Caco-2 (cell line): ENCODE measurements around the gene BARX2. TPM values are rescaled to one million over a fixed set of nuclear protein-coding genes. Genes with fewer than 3 reads are reported as not detected.
A peak's percentile ranks its signal among the peaks of the same experiment; 100 is the strongest.

ENCODE experiments used
- BruUV-seq: library from RNA; stranded (reverse); fragments of 400-500 nt; replicated peaks from 2 replicates; lab custom pipeline; 2021; lab: Mats Ljungman, UMichigan
- CTCF ChIA-PET: fragments of 300-600 bp; sonication (Branson Sonifier 250); formaldehyde crosslinking; loops from one replicate; lab custom pipeline; 2022; ENCODE audit warnings: antibody characterized with exemption; lab: Charles Lee
- POLR2A ChIA-PET: fragments of 300-600 bp; sonication (Branson Sonifier 250); formaldehyde crosslinking; loops from one replicate; lab custom pipeline; 2022; ENCODE audit warnings: antibody characterized with exemption; lab: Charles Lee
- DNase-seq, 2 experiments: peaks; one replicate each; pipeline versions ENCODE4 v3.0.0 to v3.0.0-alpha.2; 2020 to 2022
- H3K27me3 ChIP-seq: replicated peaks from 2 replicates; pipeline ENCODE4 v1.6.0; 2011; ENCODE audit warnings: low read length; ENCODE audit not compliant: control insufficient read depth, insufficient read depth
- H3K36me3 ChIP-seq: 2 replicates; pipeline ENCODE4 v1.5.1; 2011; ENCODE audit warnings: low read length; ENCODE audit not compliant: control insufficient read depth, insufficient read depth
- H3K4me1 ChIP-seq: fragments of 250-450 bp; sonication (Bioruptor Pico); 2 replicates; pipeline ENCODE4 v1.5.1; 2020; ENCODE audit warnings: mild to moderate bottlenecking
- H3K4me3 ChIP-seq: 2 replicates; pipeline ENCODE4 v1.5.1; 2011; ENCODE audit warnings: low read depth, mild to moderate bottlenecking, control low read depth, low read length
- H3K9me3 ChIP-seq: fragments of 250-450 bp; sonication (Bioruptor Pico); 2 replicates; pipeline ENCODE4 v1.5.1; 2020; ENCODE audit warnings: mild to moderate bottlenecking, moderate library complexity
- H3K27ac Mint-ChIP-seq: one replicate; pipeline ENCODE4 v1.8.0; 2022; ENCODE audit warnings: mixed read lengths; ENCODE audit not compliant: unreplicated experiment
- H3K27me3 Mint-ChIP-seq: one replicate; pipeline ENCODE4 v1.8.0; 2022; ENCODE audit warnings: mixed read lengths; ENCODE audit not compliant: insufficient read depth, unreplicated experiment
- H3K36me3 Mint-ChIP-seq: one replicate; pipeline ENCODE4 v1.8.0; 2022; ENCODE audit warnings: mild to moderate bottlenecking, mixed read lengths; ENCODE audit not compliant: insufficient read depth, unreplicated experiment
- H3K4me1 Mint-ChIP-seq: one replicate; pipeline ENCODE4 v1.8.0; 2022; ENCODE audit warnings: low read depth, mixed read lengths; ENCODE audit not compliant: unreplicated experiment
- H3K4me3 Mint-ChIP-seq: one replicate; pipeline ENCODE4 v1.8.0; 2022; ENCODE audit warnings: mild to moderate bottlenecking, moderate library complexity, mixed read lengths; ENCODE audit not compliant: unreplicated experiment
- H3K9me3 Mint-ChIP-seq: one replicate; pipeline ENCODE4 v1.8.0; 2022; ENCODE audit warnings: mixed read lengths; ENCODE audit not compliant: unreplicated experiment
- CTCF ChIP-seq, 2 experiments: fragments of 200-600 bp in 1 of 2; IDR thresholded peaks; 1 replicate in 1 of 2; 2 replicates in 1 of 2; pipeline versions ENCODE4 v1.5.1 to v1.8.0; 2011 to 2022; ENCODE audit warnings: antibody characterized with exemption in 1 of 2, control low read depth in 1 of 2, inconsistent platforms in 1 of 2, low read depth in 1 of 2, low read length in 1 of 2, mild to moderate bottlenecking in 1 of 2, moderate library complexity in 1 of 2; ENCODE audit not compliant: insufficient read depth in 1 of 2, severe bottlenecking in 1 of 2, unreplicated experiment in 1 of 2
- intact Hi-C: fragments of 100-400 bp; cut with micrococcal nuclease; formaldehyde crosslinking; loops from one replicate; pipeline ENCODE4 v1.10.0; 2022; ENCODE audit not compliant: unreplicated experiment
- total RNA-seq: library from RNA; stranded (reverse); gene quantifications from 2 replicates; pipeline ENCODE4 v1.2.3, GENCODE V29; 2022

Gene BARX2
- total RNA-seq, 1 experiment from 2014 or later = 0.82 TPM

- TF ChIP-seq CTCF (IDR thresholded peaks at IDR 0.05; ENCODE audit: insufficient read depth in 1 of 2, low read depth in 1 of 2, low read length in 1 of 2, severe bottlenecking in 1 of 2, unreplicated experiment in 1 of 2) = no peak
- peaks cover 63% of the 10 kb centered on the region for H3K4me1 ChIP-seq
- no peak for DNase-seq
- no peaks in the 10 kb centered on the region for H3K27me3 ChIP-seq
- H3K4me3 ChIP-seq = no peak overlapping the region
- peaks cover 9% of the 10 kb centered on the region for H3K9me3 ChIP-seq
- H3K27ac Mint-ChIP-seq = peak overlapping the region; percentile 54
- H3K27me3 Mint-ChIP-seq = no peaks in the 10 kb centered on the region
- H3K9me3 Mint-ChIP-seq = peaks cover 21% of the 10 kb centered on the region
- intact Hi-C loops = loop anchor here (1.0 to 2.0 kb wide), 3 partner anchors 31 to 76 kb away; no protein-coding TSS in a partner anchor
- no TSS peak for BruUV-seq
- no peaks in the 10 kb centered on the region for H3K36me3 Mint-ChIP-seq
- peak overlapping the region; percentile 49 for H3K4me3 Mint-ChIP-seq
- no peaks in the 10 kb centered on the region for H3K36me3 ChIP-seq
- POLR2A ChIA-PET = interaction anchor here (0.5 kb wide), 1 partner anchor 9 kb away, joined by 3 read pairs; no protein-coding TSS in a partner anchor
- CTCF ChIA-PET = interaction anchor here (0.6 to 1.5 kb wide), 6 partner anchors 14 to 340 kb away, joined by 3 to 7 read pairs (median 4); partner anchors contain the start of gene BARX2
- peaks cover 50% of the 10 kb centered on the region for H3K4me1 Mint-ChIP-seq
These were observed 51.1 kb downstream of the BARX2 start for GRCh38 chr11:129426776-129427175.

DNA sequence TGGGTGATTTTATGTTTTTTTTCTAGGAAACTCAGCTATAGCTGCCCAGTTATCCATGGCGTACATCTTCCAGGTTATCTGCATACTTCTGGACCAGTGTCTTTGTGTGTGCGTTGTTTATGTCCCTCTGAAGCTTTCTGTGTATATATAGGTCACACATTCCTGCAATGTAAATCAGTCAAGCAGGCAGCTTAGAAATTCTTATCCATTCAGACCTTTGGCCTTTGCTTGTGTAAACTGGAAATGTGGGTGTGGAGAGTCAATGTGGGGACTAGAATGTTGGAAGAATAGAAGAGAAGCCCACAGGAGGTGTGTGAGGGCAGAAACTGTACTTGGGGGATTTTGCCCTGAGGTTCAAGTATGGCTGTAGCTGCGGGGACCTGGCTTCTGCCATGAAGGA is 51.7 kb downstream of the BARX2 start:
- Mint-ChIP-seq H3K27me3 (no peaks in the 10 kb centered on the region), H3K4me3 (peak overlapping the region; percentile 32), H3K27ac (peak overlapping the region; percentile 54), H3K4me1 (peaks cover 50% of the 10 kb centered on the region), H3K9me3 (peaks cover 15% of the 10 kb centered on the region), H3K36me3 (no peaks in the 10 kb centered on the region)
- Histone ChIP-seq H3K9me3 (peaks cover 9% of the 10 kb centered on the region), H3K4me1 (peaks cover 63% of the 10 kb centered on the region), H3K4me3 (no peak overlapping the region), H3K27me3 (no peaks in the 10 kb centered on the region), H3K36me3 (no peaks in the 10 kb centered on the region)
- intact Hi-C loops = loop anchor here (1.0 to 2.0 kb wide), 3 partner anchors 30 to 75 kb away; no protein-coding TSS in a partner anchor
- ChIA-PET POLR2A (interaction anchor here (0.5 kb wide), 1 partner anchor 10 kb away, joined by 3 read pairs; no protein-coding TSS in a partner anchor), CTCF (interaction anchor here (0.6 to 1.5 kb wide), 6 partner anchors 13 to 341 kb away, joined by 3 to 7 read pairs (median 4); partner anchors contain the start of gene BARX2)
- no peak for TF ChIP-seq CTCF (IDR thresholded peaks at IDR 0.05; ENCODE audit: insufficient read depth in 1 of 2, low read depth in 1 of 2, low read length in 1 of 2, severe bottlenecking in 1 of 2, unreplicated experiment in 1 of 2)
- DNase-seq = peak; percentile 79 to 81
- no TSS peak for BruUV-seq

DNA sequence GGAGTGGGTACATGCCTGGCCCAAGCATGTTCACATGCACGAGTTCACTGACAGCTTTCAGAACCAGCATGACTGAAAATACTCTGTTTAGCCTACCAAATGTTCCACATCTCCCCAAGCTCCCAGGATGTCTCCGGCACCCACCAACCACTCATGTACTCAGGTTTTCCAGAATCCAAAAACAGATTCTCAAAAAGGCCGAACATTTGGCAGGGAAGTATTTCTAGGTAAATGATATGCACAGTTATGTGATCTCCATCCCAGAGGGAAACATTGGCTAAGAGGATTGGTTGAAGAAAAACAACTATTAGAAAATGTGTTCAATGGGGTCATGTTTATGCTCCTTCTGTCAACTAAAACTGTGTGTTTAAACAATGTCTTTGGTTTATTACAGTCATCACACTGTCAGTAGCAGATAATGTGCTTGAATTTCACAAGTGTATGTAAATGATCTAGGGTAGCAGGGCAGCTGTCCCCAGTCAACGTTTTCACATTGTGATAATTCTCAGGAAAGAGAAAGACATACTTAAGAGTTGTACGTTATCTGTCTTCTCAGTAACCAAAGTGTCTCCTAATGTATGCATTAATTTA is 52.3 kb downstream of the BARX2 start:
- Histone ChIP-seq H3K36me3 (no peaks in the 10 kb centered on the region), H3K4me3 (no peak overlapping the region), H3K9me3 (peaks cover 9% of the 10 kb centered on the region), H3K27me3 (no peaks in the 10 kb centered on the region), H3K4me1 (peaks cover 60% of the 10 kb centered on the region)
- ChIA-PET CTCF (interaction anchor here (0.9 to 1.5 kb wide), 6 partner anchors 13 to 267 kb away, joined by 4 to 7 read pairs (median 5); partner anchors contain the start of gene BARX2), POLR2A (no interaction called here)
- intact Hi-C loops = loop anchor here (1.0 to 2.0 kb wide), 4 partner anchors 12 to 75 kb away; no protein-coding TSS in a partner anchor
- H3K27me3 Mint-ChIP-seq = no peaks in the 10 kb centered on the region
- no peaks in the 10 kb centered on the region for H3K36me3 Mint-ChIP-seq
- TF ChIP-seq CTCF (IDR thresholded peaks at IDR 0.05; ENCODE audit: insufficient read depth in 1 of 2, low read depth in 1 of 2, low read length in 1 of 2, severe bottlenecking in 1 of 2, unreplicated experiment in 1 of 2) = no peak
- peak overlapping the region; percentile 54 for H3K27ac Mint-ChIP-seq
- no peak for DNase-seq
- peaks cover 20% of the 10 kb centered on the region for H3K9me3 Mint-ChIP-seq
- H3K4me1 Mint-ChIP-seq = peaks cover 50% of the 10 kb centered on the region
- H3K4me3 Mint-ChIP-seq = peak overlapping the region; percentile 32
- BruUV-seq = no TSS peak
